ENCODE results near the gene IL17C. TPM values are rescaled to one million over a fixed set of nuclear protein-coding genes. Genes with fewer than 3 reads are reported as not detected.

The IL17C gene
- total and polyA plus RNA-seq, 4 donors: not detected

DNA sequence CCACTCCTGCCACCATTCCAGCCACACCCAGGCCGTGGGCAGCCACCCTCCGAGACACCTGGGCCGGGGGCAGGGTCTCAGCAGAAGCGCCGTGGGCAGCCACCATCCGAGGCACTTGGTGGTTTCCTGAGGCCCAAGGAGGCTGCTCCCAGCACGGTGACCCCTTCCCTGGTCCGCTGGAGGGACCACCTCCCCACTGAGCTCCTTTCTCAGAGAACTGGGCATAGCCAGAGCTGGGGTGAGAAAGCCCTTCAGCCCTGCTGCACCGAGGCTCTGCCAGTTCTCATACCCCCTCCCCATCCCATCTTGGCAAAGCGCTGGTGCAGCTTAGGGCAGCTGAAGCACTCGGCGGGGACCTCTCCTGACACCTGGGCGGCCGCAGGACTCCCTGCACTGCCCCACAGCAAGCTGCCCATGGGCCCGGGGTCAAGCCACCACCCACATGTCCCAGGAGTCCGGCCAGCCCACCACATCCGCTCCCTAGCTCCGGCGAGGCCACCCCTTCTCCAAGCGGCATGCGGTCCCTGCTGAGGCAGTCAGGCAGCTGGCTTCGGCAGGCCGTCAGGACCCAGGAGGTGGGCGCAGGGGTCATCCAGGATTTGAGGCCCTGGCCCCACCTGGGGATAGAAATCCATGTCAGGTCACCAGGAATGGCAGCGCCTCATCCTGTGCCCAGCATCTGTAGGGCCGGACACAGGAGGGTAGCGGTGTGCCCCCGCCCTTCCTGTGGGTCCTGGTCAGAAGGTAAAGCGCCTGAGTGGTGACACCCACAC is 13.8 kb downstream of the IL17C start:
- Histone ChIP-seq H3K9ac (ENCODE audit: low read depth in 1 of 2, low read length in 2 of 2) (no peak overlapping the region), H3K36me3 (ENCODE audit: control insufficient read depth in 4 of 4, insufficient read depth in 3 of 4, low read depth in 1 of 4, low read length in 3 of 4) (peaks cover 9 to 35% (median 19%) of the 10 kb centered on the region in 4 donors), H3K27ac (ENCODE audit: low read depth in 1 of 2, low read length in 2 of 2) (peak overlapping the region; percentile 53 to 82), H3K27me3 (ENCODE audit: control insufficient read depth in 4 of 4, insufficient read depth in 4 of 4, low read length in 3 of 4) (no peaks in the 10 kb centered on the region), H3K4me1 (ENCODE audit: control insufficient read depth in 4 of 4, insufficient read depth in 4 of 4, low read length in 3 of 4) (peaks cover 0 to 11% (median 3%) of the 10 kb centered on the region in 4 donors), H3K4me3 (ENCODE audit: low read depth in 1 of 3, low read length in 3 of 3) (no peak overlapping the region), H3K9me3 (ENCODE audit: control insufficient read depth in 4 of 4, low read length in 3 of 4) (no peaks in the 10 kb centered on the region)
- WGBS: 89% methylated on average over 29 of the region's 29 CpGs
- no peak for TF ChIP-seq JUND (IDR thresholded peaks at IDR 0.05)
- no peak for DNase-seq (ENCODE audit: low spot score)

DNA sequence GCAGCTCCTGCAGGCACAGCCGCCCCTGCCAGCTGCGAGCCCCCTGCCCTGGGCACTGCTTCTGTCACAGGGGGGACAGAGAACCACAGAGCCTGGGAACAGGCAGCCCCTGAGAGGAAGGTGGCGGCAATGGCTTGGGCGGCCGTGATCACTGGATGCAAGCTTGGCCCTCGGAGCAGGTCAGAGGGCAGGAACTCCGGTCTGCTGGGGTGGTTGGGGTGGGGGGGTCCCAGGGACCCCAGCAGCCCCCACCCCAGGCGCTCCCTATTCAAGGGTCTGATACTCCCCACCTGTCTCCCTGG is 14.3 kb downstream of the IL17C start:
- no peak for DNase-seq (ENCODE audit: low spot score)
- Histone ChIP-seq H3K27ac (ENCODE audit: low read depth in 1 of 2, low read length in 2 of 2) (no peak overlapping the region), H3K4me1 (ENCODE audit: control insufficient read depth in 4 of 4, insufficient read depth in 4 of 4, low read length in 3 of 4) (peaks cover 0 to 11% (median 3%) of the 10 kb centered on the region in 4 donors), H3K27me3 (ENCODE audit: control insufficient read depth in 4 of 4, insufficient read depth in 4 of 4, low read length in 3 of 4) (no peaks in the 10 kb centered on the region), H3K9me3 (ENCODE audit: control insufficient read depth in 4 of 4, low read length in 3 of 4) (no peaks in the 10 kb centered on the region), H3K36me3 (ENCODE audit: control insufficient read depth in 4 of 4, insufficient read depth in 3 of 4, low read depth in 1 of 4, low read length in 3 of 4) (peaks cover 9 to 37% (median 19%) of the 10 kb centered on the region in 4 donors), H3K4me3 (ENCODE audit: low read depth in 1 of 3, low read length in 3 of 3) (no peak overlapping the region), H3K9ac (ENCODE audit: low read depth in 1 of 2, low read length in 2 of 2) (no peak overlapping the region)
- TF ChIP-seq SP1 (IDR thresholded peaks at IDR 0.05): no peak
- 91% methylated on average over 8 of the region's 8 CpGs for WGBS

DNA sequence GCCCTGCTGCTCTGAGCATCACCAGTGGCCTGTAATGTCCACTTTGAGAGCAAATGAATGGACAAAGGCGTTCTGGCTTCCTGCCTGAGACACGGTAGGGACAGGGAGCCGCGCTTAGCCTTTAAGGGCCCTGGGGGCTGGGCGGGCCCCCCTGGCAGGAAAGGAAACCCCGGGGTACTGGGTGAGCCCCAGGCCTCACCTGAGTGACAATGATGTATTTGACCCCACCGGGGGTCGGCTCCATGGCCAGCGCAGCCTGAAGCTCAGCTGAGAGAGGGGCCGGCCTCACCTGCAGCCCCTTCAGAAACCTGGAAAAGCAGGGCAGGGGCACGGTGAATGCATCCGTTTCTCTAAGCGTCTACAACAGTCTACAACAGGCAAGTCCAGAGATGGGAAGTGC is 14.7 kb downstream of the IL17C start:
- no peak overlapping the region for H3K27ac ChIP-seq (ENCODE audit: low read depth in 1 of 2, low read length in 2 of 2)
- peaks cover 0 to 11% (median 3%) of the 10 kb centered on the region in 4 donors for H3K4me1 ChIP-seq (ENCODE audit: control insufficient read depth in 4 of 4, insufficient read depth in 4 of 4, low read length in 3 of 4)
- no peak overlapping the region for H3K9ac ChIP-seq (ENCODE audit: low read depth in 1 of 2, low read length in 2 of 2)
- no peak for TF ChIP-seq YY1 (IDR thresholded peaks at IDR 0.05)
- TF ChIP-seq HNF4G (IDR thresholded peaks at IDR 0.05): no peak
- TF ChIP-seq RXRA (IDR thresholded peaks at IDR 0.05): no peak
- no peak for TF ChIP-seq TAF1 (conservative IDR thresholded peaks at IDR 0.05)
- TF ChIP-seq JUND (IDR thresholded peaks at IDR 0.05): no peak
- TF ChIP-seq, protein P1, sequence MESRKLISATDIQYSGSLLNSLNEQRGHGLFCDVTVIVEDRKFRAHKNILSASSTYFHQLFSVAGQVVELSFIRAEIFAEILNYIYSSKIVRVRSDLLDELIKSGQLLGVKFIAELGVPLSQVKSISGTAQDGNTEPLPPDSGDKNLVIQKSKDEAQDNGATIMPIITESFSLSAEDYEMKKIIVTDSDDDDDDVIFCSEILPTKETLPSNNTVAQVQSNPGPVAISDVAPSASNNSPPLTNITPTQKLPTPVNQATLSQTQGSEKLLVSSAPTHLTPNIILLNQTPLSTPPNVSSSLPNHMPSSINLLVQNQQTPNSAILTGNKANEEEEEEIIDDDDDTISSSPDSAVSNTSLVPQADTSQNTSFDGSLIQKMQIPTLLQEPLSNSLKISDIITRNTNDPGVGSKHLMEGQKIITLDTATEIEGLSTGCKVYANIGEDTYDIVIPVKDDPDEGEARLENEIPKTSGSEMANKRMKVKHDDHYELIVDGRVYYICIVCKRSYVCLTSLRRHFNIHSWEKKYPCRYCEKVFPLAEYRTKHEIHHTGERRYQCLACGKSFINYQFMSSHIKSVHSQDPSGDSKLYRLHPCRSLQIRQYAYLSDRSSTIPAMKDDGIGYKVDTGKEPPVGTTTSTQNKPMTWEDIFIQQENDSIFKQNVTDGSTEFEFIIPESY (IDR thresholded peaks at IDR 0.05): no peak
- no peak for TF ChIP-seq HNF4A (conservative IDR thresholded peaks at IDR 0.05)
- no peak for TF ChIP-seq EGR1 (IDR thresholded peaks at IDR 0.05; ENCODE audit: low read depth in 2 of 2)
- TF ChIP-seq, protein P2, sequence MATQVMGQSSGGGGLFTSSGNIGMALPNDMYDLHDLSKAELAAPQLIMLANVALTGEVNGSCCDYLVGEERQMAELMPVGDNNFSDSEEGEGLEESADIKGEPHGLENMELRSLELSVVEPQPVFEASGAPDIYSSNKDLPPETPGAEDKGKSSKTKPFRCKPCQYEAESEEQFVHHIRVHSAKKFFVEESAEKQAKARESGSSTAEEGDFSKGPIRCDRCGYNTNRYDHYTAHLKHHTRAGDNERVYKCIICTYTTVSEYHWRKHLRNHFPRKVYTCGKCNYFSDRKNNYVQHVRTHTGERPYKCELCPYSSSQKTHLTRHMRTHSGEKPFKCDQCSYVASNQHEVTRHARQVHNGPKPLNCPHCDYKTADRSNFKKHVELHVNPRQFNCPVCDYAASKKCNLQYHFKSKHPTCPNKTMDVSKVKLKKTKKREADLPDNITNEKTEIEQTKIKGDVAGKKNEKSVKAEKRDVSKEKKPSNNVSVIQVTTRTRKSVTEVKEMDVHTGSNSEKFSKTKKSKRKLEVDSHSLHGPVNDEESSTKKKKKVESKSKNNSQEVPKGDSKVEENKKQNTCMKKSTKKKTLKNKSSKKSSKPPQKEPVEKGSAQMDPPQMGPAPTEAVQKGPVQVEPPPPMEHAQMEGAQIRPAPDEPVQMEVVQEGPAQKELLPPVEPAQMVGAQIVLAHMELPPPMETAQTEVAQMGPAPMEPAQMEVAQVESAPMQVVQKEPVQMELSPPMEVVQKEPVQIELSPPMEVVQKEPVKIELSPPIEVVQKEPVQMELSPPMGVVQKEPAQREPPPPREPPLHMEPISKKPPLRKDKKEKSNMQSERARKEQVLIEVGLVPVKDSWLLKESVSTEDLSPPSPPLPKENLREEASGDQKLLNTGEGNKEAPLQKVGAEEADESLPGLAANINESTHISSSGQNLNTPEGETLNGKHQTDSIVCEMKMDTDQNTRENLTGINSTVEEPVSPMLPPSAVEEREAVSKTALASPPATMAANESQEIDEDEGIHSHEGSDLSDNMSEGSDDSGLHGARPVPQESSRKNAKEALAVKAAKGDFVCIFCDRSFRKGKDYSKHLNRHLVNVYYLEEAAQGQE (IDR thresholded peaks at IDR 0.05): no peak
- no peak for TF ChIP-seq FOXA1 (IDR thresholded peaks at IDR 0.05)
- no peak for TF ChIP-seq RAD21 (IDR thresholded peaks at IDR 0.05)
- no peak for TF ChIP-seq NR2F2 (IDR thresholded peaks at IDR 0.05)
- TF ChIP-seq, protein P3, sequence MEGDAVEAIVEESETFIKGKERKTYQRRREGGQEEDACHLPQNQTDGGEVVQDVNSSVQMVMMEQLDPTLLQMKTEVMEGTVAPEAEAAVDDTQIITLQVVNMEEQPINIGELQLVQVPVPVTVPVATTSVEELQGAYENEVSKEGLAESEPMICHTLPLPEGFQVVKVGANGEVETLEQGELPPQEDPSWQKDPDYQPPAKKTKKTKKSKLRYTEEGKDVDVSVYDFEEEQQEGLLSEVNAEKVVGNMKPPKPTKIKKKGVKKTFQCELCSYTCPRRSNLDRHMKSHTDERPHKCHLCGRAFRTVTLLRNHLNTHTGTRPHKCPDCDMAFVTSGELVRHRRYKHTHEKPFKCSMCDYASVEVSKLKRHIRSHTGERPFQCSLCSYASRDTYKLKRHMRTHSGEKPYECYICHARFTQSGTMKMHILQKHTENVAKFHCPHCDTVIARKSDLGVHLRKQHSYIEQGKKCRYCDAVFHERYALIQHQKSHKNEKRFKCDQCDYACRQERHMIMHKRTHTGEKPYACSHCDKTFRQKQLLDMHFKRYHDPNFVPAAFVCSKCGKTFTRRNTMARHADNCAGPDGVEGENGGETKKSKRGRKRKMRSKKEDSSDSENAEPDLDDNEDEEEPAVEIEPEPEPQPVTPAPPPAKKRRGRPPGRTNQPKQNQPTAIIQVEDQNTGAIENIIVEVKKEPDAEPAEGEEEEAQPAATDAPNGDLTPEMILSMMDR (IDR thresholded peaks at IDR 0.05; ENCODE audit: low read depth, low read length, missing input control): no peak
- no peak for TF ChIP-seq SP1 (IDR thresholded peaks at IDR 0.05)
- TF ChIP-seq FOXA2 (IDR thresholded peaks at IDR 0.05): no peak
- TF ChIP-seq, protein P4, sequence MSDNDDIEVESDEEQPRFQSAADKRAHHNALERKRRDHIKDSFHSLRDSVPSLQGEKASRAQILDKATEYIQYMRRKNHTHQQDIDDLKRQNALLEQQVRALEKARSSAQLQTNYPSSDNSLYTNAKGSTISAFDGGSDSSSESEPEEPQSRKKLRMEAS (IDR thresholded peaks at IDR 0.05): no peak
- TF ChIP-seq GABPA (IDR thresholded peaks at IDR 0.05 in 1 of 2, conservative IDR thresholded peaks at IDR 0.05 in 1 of 2): no peak
- TF ChIP-seq, protein P5, sequence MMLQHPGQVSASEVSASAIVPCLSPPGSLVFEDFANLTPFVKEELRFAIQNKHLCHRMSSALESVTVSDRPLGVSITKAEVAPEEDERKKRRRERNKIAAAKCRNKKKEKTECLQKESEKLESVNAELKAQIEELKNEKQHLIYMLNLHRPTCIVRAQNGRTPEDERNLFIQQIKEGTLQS (IDR thresholded peaks at IDR 0.05): no peak
- H3K4me3 ChIP-seq (ENCODE audit: low read depth in 1 of 3, low read length in 3 of 3): no peak overlapping the region
- no peak for DNase-seq (ENCODE audit: low spot score)
- no peaks in the 10 kb centered on the region for H3K9me3 ChIP-seq (ENCODE audit: control insufficient read depth in 4 of 4, low read length in 3 of 4)
- 93% methylated on average over 13 of the region's 13 CpGs for WGBS
- H3K36me3 ChIP-seq (ENCODE audit: control insufficient read depth in 4 of 4, insufficient read depth in 3 of 4, low read depth in 1 of 4, low read length in 3 of 4): peaks cover 9 to 39% (median 20%) of the 10 kb centered on the region in 4 donors
- H3K27me3 ChIP-seq (ENCODE audit: control insufficient read depth in 4 of 4, insufficient read depth in 4 of 4, low read length in 3 of 4): no peaks in the 10 kb centered on the region
